Keratinocyte (primary cell): ENCODE results near the gene MLLT3.

ENCODE experiments used
- CTCF ChIP-seq, 3 experiments: IDR thresholded peaks in 1 of 3; conservative IDR thresholded peaks in 1 of 3; optimal IDR thresholded peaks in 1 of 3; 2 replicates in 2 of 3; 3 replicates in 1 of 3; pipeline versions ENCODE3 to v1.5.1; 2011; ENCODE audit warnings: low read length in 3 of 3, mild to moderate bottlenecking in 3 of 3, moderate library complexity in 2 of 3, control low read depth in 1 of 3, inconsistent platforms in 1 of 3; ENCODE audit not compliant: insufficient read depth in 2 of 3; ENCODE audit errors: extremely low read depth in 1 of 3
- EZH2 ChIP-seq: IDR thresholded peaks from one replicate; pipeline ENCODE4 v1.6.1; 2012; ENCODE audit warnings: inconsistent platforms, mild to moderate bottlenecking, low read length, moderate library complexity

GRCh38 chr9:20486552-20486951, 135.7 kb downstream of the MLLT3 start:
- no peak for TF ChIP-seq CTCF (optimal IDR thresholded peaks at IDR 0.05 in 1 of 3, IDR thresholded peaks at IDR 0.05 in 1 of 3, conservative IDR thresholded peaks at IDR 0.05 in 1 of 3; ENCODE audit: extremely low read depth in 1 of 3, insufficient read depth in 2 of 3, low read length in 3 of 3)
- no peak for TF ChIP-seq EZH2
